ENCODE measurements around the gene MAP3K12. TPM values are rescaled to one million over a fixed set of nuclear protein-coding genes. Genes with fewer than 3 reads are reported as not detected.
"Not testable (repeated sequence)": the region's sequence is repeated elsewhere in the genome, so short reads cannot be mapped to it uniquely, and the experiment has no call there.

MAP3K12 gene
- total RNA-seq, 1 donor from 2014 or later, result 29.2 TPM

DNA sequence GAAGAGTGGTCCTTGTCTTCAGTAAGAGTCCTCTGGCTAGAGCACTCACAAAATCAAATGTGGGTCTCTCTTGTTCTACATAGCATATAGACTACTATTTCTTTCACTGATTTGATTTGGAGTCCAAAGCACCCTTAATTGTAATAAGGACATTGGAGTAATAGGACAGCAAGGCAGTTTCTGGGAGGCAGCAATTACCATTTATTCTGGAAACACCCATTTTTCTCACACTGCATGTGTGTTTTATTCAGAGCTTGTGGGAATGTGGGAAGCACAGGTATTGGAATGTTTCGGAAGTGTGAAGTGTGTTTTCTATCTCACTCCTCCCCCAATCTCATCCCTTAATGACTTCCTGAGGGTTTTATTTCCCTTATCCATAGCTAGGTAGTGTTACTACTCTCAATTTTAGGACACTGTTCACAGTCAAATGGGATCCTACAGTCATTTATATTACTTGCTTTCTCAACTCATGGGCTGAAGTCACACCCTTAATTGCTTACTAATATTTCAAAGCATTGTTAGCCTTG lies 27.1 kb downstream of the MAP3K12 start:
- no peak for DNase-seq (ENCODE audit: extremely low read depth, low read depth, low spot score)

DNA sequence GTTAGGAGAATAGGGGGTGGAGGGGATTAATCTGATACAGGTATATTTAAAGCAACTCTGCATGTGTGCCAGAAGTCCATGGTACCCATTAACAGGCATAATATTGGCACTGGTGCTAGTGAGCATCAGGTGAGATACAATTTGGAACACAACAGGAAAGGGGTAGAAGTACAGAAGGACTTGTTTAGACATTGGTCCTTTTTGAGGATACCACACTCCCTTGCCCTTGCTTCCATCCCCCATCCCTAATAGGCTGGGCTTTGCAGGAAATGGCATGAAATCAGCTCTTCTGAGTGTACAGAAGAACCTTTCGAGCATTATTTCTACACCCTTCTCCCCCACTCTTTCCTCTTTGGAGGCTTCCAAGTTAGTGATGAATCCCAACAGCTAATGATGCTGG lies 31.0 kb downstream of the MAP3K12 start:
- DNase-seq (ENCODE audit: extremely low read depth, low read depth, low spot score), result no peak

DNA sequence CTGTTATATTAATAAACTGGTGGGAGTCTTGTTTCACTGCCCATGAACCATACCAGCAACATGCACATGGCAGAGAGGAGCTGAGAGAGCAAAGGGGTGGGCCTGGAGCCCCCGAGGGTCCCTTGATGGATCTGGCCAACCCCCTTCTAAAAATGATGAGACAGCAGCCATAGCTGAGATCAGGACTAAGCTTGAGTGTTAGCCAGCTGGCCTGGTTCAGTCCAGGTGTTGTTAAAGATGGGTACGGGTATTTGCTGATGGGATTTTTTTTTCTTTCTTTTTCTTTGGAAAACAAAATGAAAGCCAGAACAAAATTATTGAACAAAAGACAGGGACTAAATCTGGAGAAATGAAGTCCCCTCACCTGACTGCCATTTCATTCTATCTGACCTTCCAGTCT lies 31.4 kb downstream of the MAP3K12 start:
- DNase-seq (ENCODE audit: extremely low read depth, low read depth, low spot score), result no peak

DNA sequence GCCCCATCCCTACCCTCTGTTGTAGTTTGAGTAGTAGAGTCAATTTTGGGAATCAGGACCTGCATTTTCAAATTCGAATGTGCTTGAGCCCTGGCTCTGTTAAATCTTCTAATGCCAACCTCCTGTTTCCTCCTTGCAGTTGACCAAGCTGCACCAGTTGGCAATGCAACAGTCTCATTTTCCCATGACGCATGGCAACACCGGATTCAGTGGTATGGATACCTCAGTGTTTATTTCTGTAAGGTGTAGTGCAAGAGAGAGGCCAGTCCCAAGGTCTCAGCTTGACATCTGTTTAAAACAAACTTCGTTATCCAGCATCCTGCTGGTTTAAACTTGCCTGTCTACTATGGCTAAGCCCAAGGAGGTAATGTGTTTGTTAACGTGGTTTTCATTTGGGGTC lies 32.2 kb downstream of the MAP3K12 start:
- no peak for DNase-seq (ENCODE audit: extremely low read depth, low read depth, low spot score)

DNA sequence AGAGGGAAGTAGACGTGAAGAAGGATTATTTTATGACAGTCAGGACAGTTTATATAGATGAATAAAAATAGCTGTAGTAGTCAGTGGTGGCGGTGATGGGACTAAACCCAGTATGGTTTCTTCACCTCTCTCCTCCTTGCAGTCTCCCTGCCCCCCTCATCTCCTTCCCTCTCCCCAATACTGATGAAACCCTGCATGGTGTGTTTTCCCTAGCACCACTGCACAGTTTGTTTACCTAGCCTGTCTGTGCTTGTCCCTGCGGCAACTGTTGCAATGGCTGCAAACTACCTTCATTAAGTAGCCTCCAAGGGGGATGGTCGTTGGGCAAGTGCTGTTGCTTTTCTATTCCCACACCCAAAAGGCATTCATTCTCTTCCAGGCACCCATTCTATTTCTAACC lies 32.6 kb downstream of the MAP3K12 start:
- DNase-seq (ENCODE audit: extremely low read depth, low read depth, low spot score), result no peak

DNA sequence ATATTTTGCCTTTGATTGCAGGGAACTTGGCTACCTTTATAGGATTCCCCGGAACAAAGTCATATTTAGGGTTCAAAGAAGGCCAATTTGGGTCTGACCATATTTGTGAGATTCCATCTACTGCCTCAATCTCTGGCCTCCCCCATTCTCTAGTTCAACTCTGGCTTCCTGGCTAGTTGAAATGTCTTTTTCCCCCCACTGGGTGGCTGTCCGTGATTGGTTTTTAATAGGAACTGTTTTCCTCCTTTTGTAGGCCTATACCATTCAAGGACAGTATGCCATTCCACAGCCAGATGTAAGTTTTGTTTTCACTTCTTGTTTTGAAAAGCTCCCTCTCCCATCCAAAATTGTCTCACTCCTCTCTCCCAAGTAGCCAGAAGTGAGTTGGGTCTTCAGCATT lies 33.6 kb downstream of the MAP3K12 start:
- no peak for DNase-seq (ENCODE audit: extremely low read depth, low read depth, low spot score)

DNA sequence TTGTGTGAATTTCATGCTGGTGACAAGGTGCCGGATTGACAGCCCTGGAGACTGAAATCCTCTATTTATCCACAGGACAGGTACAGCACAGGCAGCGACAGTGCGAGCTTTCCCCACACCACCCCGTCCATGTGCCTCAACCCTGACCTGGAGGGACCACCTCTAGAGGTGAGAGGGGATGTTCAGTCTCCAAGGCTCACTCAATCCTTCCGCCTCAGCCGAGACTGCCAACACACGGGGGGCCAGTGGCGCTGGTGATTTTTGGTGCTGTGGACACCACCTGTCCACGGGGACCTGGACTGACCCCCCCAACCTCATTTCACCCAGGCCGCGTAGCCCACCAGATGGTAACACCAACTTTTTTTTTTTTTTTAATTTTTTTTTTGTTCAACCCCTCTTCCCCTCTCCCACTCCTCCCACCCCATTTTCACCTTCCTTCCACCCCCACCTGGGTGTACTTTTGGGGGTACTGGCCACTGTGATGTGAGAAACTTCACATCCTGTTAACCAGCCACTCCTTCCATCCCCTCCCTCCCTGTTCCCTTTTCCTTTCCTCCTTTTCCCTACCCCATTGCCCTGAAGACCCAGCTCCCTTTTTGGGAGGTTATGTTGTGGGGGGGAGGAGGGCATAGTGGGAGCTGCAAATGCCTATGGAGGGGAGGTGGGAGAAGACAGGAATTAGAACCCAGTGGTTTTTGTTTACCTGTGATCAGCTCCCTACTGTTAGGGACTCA lies 34.4 kb downstream of the MAP3K12 start:
- no peak for DNase-seq (ENCODE audit: extremely low read depth, low read depth, low spot score)

DNA sequence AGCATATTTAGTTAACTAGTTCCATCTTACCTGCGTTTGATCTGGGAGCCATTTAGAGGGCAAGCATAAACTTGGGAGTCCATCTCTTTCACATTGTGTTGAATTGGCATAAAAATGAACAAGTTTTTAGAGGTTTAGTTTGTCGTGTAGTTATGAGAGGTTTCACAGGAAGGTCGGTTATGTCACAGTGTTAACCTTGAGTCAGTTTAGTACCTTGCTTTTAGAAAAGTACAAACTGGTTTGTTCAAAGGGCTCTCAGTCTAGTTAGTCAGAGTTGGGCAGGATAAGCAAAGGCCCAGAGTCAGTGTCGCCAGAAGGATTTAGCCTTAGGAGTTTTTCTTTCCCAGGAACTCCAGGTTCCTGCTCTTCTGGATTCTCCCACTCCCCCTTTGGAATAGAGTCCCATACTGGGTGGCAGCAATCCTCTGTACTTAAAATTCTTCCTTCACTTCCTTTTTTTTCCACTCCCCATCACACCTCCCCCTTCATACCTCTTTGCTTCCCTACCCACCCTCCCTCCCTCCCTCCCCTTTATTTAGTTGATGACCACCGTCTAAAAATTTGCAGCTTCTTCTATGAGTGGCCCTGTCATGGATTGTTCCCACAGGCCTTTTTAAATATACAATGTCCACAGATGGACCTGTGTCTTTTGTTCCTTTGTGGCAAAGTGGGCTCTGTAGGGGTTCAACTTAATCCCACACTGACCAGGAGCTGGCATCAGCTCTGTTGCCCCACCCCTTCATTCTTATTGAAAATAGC lies 35.3 kb downstream of the MAP3K12 start:
- DNase-seq (ENCODE audit: extremely low read depth, low read depth, low spot score), result no peak

DNA sequence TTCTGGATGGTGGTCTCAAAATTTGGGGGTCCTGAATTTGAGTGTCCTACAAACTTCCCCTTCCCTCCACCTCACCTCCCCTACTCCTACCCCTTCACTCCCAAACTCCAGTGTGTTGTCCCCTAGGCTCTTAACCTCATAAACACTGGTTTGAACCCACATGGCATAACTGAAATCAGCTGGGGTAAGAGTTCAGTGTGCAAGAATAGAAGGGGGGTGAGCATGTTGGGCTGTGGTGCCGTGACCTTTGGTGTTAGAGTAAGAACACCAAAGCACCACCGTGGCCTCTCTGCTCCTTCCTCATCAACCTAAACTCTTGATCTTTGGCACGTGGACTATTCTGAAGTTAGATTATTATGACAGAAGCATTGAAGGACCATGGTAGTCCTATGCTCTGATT lies 36.3 kb downstream of the MAP3K12 start:
- no peak for DNase-seq (ENCODE audit: extremely low read depth, low read depth, low spot score)

DNA sequence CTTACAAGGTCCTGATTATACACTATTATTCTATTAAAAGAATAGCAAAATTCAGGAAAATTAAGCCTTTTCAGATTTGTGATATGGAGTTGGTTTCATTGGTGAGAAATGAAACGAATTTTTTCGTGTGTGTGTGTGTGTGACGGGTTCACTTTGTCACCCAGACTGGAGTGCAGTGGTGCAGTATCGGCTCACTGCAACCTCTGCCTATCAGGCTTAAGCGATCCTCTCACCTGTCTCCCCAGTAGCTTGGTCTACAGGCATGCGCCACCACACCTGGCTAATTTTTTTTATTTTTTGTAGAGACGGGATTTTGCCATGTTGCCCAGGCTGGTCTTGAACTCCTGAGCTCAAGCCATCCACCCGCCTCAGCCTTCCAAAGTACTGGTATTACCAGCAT lies 37.7 kb downstream of the MAP3K12 start:
- no peak for DNase-seq (ENCODE audit: extremely low read depth, low read depth, low spot score)

DNA sequence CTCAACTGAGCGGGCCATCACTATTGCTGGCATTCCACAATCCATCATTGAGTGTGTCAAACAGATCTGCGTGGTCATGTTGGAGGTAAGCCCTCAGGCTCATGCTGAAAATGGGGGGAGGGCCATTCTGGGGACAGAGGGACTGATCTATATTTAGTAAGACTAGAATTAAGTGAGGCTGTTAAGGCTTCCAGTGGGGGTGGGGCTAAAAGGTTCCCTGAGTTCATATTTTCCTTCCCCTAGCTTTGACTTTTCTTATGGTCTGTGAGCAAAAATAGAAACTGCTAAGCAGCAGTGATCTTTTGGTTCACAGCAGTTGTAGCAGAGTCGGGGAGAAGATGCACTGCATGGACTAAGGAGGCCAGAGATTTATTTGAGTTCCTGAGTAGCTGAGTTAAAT lies 38.2 kb downstream of the MAP3K12 start:
- DNase-seq (ENCODE audit: extremely low read depth, low read depth, low spot score), result no peak

DNA sequence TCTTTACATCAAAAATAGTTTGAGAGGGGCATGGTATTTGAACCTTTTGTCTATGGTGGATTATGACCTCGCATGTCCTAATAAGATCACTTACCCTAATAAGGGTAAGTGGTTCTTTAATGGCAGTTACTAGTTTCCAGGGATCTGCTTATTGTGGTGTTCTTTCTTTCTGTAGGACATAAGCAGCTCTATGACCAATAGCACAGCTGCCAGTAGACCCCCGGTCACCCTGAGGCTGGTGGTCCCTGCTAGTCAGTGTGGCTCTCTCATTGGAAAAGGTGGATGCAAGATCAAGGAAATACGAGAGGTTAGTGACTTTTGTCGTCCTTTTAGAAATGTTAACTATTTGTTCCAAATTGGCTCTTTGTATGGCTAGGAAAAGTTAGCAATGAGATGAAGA lies 40.2 kb downstream of the MAP3K12 start:
- no peak for DNase-seq (ENCODE audit: extremely low read depth, low read depth, low spot score)

DNA sequence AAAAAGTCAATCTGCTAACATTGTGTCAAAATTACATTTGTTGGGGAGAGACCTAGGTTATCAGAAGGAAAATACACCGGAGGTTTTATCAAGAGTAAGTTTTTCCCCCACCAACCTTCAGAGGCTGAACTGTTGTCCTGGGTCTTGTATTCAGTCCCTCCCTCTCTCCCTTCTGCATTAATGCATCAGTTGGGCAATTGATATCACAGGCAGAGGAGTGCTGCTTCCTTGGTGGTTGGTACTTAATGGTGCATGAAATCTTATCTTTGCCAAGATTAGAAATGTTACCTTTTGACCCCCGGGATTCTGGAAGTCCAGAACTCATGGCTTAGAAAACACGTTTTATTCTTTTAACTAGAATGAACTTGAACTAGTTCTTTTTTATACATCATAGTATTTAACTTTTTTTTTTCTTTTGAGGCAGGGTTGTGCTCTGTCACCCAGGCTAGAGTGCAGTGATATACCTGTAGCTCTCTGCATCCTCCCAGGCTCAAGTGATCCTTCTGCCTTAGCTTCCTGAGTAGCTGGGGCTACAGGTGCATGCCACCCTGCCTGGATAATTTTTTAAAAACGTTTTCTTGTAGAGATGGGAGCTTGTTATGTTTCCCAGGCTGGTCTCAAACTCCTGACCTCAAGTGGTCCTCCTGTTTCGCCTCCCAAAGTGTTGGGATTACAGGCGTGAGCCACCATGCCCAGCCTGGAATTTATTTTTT lies 42.4 kb downstream of the MAP3K12 start:
- DNase-seq (ENCODE audit: extremely low read depth, low read depth, low spot score), result no peak

DNA sequence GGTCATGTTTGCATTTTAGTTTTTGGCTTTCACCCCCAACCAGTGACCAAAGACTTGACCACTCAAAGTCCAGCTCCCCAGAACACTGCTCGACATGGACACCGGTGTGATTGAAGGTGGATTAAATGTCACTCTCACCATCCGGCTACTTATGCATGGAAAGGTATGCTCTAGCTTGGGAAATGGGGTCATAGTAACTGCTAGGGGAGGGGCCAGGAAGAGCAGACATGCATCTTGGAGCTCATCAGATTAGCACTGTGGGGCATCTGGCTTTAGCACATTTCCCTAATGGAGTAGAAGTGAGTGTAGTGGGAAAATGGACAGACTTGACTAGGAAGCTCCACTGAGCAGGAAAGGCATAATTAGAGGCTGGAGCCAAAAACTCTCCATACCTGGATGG lies 44.6 kb downstream of the MAP3K12 start:
- DNase-seq (ENCODE audit: extremely low read depth, low read depth, low spot score), result no peak

DNA sequence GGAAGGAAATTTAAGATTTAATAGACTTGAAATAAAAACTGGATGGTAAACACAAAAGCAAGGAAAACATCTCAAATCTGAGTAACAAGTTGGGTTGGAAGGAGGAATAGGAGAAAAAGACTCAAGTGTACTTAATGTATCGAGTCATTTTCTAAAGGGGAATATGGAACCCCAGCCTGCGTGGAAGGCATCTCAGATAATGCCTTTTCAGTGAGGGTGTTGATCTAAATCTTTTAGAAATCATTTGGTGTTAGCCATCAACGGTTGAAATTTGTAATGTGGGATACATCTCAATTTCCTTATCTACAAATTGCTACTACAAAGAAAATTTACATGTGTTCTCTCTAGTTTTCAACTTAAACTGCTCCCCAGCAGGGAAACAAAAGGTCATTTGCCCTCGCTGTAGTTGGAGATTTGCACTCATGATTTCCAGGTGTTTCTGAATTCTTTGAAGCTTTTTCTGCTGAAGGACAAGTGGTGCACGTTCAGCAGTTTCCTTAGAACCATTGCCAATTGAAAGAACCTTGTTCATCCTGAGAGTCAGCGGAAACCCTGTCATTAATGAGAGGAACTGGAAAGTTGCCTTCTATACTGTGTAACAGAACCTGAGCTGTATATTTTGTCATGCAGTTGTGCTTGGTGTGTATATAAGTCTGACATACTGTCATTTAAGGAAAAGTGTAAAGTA lies 45.2 kb downstream of the MAP3K12 start:
- DNase-seq (ENCODE audit: extremely low read depth, low read depth, low spot score), result no peak

DNA sequence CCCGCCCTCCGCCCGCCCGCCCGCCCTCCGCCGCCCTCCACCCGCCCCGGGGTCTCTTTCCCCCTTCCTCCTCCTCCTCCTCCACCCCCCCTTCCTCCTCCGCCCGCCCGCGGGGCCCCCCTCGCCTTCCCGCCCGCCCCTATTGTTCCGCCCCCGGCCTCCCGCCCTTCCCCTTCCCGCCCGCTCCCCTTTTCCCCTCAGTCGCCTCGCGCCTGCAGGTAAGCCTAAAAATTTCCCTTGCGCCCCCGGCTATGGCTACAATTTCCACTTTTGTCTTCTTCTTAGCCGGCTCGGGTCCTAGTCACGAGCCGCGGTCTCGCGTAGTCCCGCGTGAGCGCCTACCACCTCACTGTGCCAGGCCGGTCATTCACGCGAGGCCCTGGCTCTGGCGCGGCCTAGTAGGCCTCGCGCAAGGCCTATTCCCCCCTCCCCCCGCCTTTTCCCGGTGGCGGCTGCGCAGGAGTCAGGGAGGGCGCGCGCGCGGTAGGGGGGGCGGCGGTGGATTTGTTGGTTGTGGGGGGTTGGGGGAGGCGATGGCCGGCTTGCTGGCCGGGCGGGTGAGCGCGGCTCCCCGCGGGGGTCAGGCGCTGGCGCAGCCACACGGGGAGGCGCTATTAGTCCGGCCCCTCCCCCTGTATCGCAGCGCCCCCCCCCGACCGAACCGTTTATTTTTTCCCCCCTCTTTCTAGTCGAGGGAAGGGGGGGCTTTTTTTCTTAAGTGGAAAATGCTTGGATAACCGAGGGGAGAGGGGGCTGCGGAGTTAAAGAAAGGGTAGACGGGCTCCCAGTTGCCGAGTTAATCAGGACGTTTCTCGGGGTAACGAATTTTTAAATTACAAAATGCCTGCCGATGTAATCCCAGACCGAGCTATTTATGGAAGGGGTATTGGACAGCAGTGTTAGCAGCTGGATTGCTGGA lies 46.8 kb downstream of the MAP3K12 start:
- no peak for DNase-seq (ENCODE audit: extremely low read depth, low read depth, low spot score)

DNA sequence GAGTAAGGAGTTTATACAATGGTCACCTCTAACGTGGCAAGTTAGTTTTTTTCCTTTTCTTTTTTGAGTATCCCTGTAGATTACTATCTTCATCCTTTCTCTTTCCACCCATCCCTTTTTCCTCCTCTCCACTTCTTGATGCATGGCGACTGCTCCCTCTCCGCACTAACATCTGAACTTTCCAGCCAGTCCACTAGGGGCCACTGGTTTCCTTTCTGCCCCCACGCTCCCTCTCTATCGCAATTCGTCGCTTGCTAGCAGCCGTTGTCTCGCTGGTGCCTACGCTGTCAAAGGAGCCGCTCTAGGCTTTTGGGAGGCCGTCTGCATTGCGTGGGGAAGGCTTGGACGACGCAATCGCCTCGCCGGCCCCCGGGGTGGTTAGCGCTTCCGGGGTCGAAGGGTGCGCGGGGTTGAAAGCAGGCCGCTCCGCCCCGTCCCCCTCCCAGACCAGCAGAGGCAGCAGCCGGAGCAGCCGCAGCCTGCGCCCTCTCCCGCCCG lies 47.5 kb downstream of the MAP3K12 start, which contains the start of gene PCBP2:
Gene PCBP2 (plus strand): TSS at position 442 of the 498 bp plus-strand sequence. CDS start 2,699 bp downstream, outside the sequence.
- peak; percentile 91 for DNase-seq (ENCODE audit: extremely low read depth, low read depth, low spot score)

DNA sequence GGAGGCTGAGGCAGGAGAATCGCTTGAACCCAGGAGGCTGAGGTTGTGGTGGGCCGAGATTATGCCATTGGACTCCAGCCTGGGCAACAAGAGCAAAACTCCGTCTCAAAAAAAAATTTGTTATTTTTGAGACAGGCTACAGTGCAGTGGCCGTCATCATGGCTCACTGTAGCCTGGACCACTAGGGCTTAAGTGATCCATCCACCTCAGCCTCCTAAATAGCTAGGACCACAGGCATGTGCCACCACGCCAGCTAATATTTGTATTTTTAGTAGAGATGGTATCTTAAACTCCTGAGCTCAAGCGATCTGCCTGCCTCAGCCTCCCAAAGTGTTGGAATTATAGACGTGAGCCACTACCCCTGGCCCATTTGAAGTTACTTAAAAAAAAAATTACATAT lies 48.3 kb downstream of the MAP3K12 start:
- DNase-seq (ENCODE audit: extremely low read depth, low read depth, low spot score), result no peak

DNA sequence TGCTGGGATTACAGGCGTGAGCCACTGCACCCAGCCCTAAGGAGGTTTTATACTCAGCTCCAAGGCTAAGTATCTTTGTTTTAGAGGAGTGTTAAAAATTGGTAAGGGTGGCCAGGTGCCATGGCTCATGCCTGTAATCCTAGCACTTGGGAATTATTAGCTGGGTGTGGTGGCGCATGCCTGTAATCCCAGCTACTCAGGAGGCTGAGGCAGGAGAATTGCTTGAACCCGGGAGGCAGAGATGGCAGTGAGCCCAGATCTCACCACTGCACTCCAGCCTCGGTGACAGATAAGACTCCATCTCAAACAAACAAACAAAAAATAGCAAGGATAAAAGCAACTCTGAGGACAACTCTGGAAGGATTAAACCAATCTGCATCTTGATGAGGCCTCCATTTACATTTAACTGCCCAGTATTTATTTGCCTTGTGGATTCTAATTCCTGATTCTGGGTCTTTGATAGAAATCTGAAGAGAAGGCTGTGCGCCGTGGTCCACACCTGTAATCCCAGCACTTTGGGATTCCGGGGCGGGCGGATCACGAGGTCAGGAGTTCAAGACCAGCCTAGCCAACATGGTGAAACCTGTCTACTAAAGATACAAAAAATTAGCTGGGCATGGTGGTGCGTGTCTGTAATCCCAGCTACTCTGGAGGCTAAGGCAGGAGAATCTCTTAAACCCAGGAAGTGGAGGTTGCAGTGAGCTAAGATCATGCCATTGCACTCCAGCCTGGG lies 54.5 kb downstream of the MAP3K12 start:
- not testable (repeated sequence) for DNase-seq (ENCODE audit: extremely low read depth, low read depth, low spot score)

Data from glomerular endothelial cell (primary cell).